Loucy (cell line): ENCODE measurements around the gene ZSCAN9.

Experiments used
- H2AFZ ChIP-seq: fragments of 200-600 bp; sonication (generic); 2 replicates; pipeline ENCODE4 v1.6.0; 2016; ENCODE audit warnings: antibody characterized with exemption, mild to moderate bottlenecking, low read length, moderate library complexity
- H3F3A ChIP-seq: fragments of 200-600 bp; 2 replicates; pipeline ENCODE4 v1.6.0; 2016; ENCODE audit warnings: antibody characterized with exemption, low read depth, mild to moderate bottlenecking
- H3K27me3 ChIP-seq: fragments of 200-600 bp; sonication (generic); 2 replicates; pipeline ENCODE4 v1.6.1; 2014; ENCODE audit warnings: low read length, mild to moderate bottlenecking; ENCODE audit not compliant: insufficient read depth, poor library complexity, severe bottlenecking
- H3K36me3 ChIP-seq: fragments of 200-600 bp; sonication (generic); 2 replicates; pipeline ENCODE4 v1.6.1; 2016; ENCODE audit warnings: low read length; ENCODE audit not compliant: insufficient read depth
- H3K4me1 ChIP-seq: fragments of 200-600 bp; sonication (generic); 2 replicates; pipeline ENCODE4 v1.5.1; 2014; ENCODE audit warnings: low read length, mild to moderate bottlenecking; ENCODE audit not compliant: insufficient read depth, poor library complexity, severe bottlenecking
- H3K4me2 ChIP-seq: fragments of 200-600 bp; sonication (generic); 2 replicates; pipeline ENCODE4 v1.6.0; 2014; ENCODE audit warnings: antibody characterized with exemption, low read length, low read depth, mild to moderate bottlenecking; ENCODE audit not compliant: poor library complexity, severe bottlenecking
- H3K4me3 ChIP-seq: fragments of 200-600 bp; sonication (generic); 2 replicates; pipeline ENCODE4 v1.5.1; 2014; ENCODE audit warnings: low read length, mild to moderate bottlenecking, mixed read lengths; ENCODE audit not compliant: poor library complexity, severe bottlenecking
- H3K79me2 ChIP-seq: fragments of 200-600 bp; sonication (generic); 2 replicates; pipeline ENCODE4 v1.6.1; 2014; ENCODE audit warnings: low read length; ENCODE audit not compliant: insufficient read depth
- H3K9ac ChIP-seq: fragments of 200-600 bp; sonication (generic); 2 replicates; pipeline ENCODE4 v1.6.0; 2014; ENCODE audit warnings: mild to moderate bottlenecking, low read depth, low read length, moderate library complexity; ENCODE audit not compliant: poor library complexity, severe bottlenecking
- H3K9me2 ChIP-seq: fragments of 200-600 bp; sonication (generic); replicated peaks from 2 replicates; pipeline ENCODE4 v1.6.1; 2016; ENCODE audit warnings: low read depth, low read length, mixed read lengths
- H3K9me3 ChIP-seq: fragments of 200-600 bp; sonication (generic); 2 replicates; pipeline ENCODE4 v1.6.1; 2014; ENCODE audit warnings: mild to moderate bottlenecking, antibody characterized with exemption, low read length, low read depth; ENCODE audit not compliant: insufficient read depth
- H4K20me1 ChIP-seq: fragments of 200-600 bp; sonication (generic); 2 replicates; pipeline ENCODE4 v1.6.0; 2014; ENCODE audit warnings: antibody characterized with exemption, low read length, mild to moderate bottlenecking; ENCODE audit not compliant: insufficient read depth, poor library complexity, severe bottlenecking
- CTCF ChIP-seq: fragments of 200-600 bp; sonication (generic); conservative IDR thresholded peaks from 2 replicates; pipeline ENCODE4 v1.5.1; 2014; ENCODE audit warnings: mild to moderate bottlenecking, antibody characterized with exemption, low read length
- EZH2phosphoT487 ChIP-seq: fragments of 200-600 bp; IDR thresholded peaks from 2 replicates; pipeline ENCODE4 v1.6.1; 2018; ENCODE audit warnings: antibody characterized with exemption, mild to moderate bottlenecking, moderate library complexity, borderline replicate concordance

ZSCAN9 gene

GRCh38 chr6:28232785-28233184 lies 7.7 kb downstream of the ZSCAN9 start:
- Histone ChIP-seq H3K4me1 (no peaks in the 10 kb centered on the region), H3K27me3 (no peaks in the 10 kb centered on the region), H2AFZ (no peak overlapping the region), H3K79me2 (no peaks in the 10 kb centered on the region), H4K20me1 (no peaks in the 10 kb centered on the region), H3K36me3 (no peaks in the 10 kb centered on the region), H3K4me2 (no peak overlapping the region), H3K9ac (no peak overlapping the region), H3K4me3 (no peak overlapping the region), H3K9me3 (no peaks in the 10 kb centered on the region), H3K9me2 (no peaks in the 10 kb centered on the region), H3F3A (no peaks in the 10 kb centered on the region)
- TF ChIP-seq CTCF (no peak), EZH2phosphoT487 (no peak)

GRCh38 chr6:28235912-28236452 lies 10.9 kb downstream of the ZSCAN9 start:
- Histone ChIP-seq H3K9ac (no peak overlapping the region), H3K27me3 (no peaks in the 10 kb centered on the region), H3K36me3 (no peaks in the 10 kb centered on the region), H3K4me3 (no peak overlapping the region), H3K79me2 (no peaks in the 10 kb centered on the region), H3K9me2 (no peaks in the 10 kb centered on the region), H4K20me1 (no peaks in the 10 kb centered on the region), H3K9me3 (no peaks in the 10 kb centered on the region), H3K4me1 (no peaks in the 10 kb centered on the region), H3F3A (no peaks in the 10 kb centered on the region), H2AFZ (no peak overlapping the region), H3K4me2 (no peak overlapping the region)
- TF ChIP-seq EZH2phosphoT487 (no peak), CTCF (no peak)

GRCh38 chr6:28239636-28240035 lies 14.6 kb downstream of the ZSCAN9 start:
- no peaks in the 10 kb centered on the region for H3K9me2 ChIP-seq
- no peaks in the 10 kb centered on the region for H3K36me3 ChIP-seq

More at GRCh38 chr6:28239636-28240035, 14.6 kb downstream of the ZSCAN9 start:
- no peaks in the 10 kb centered on the region for H3K27me3 ChIP-seq
- no peak overlapping the region for H3K4me2 ChIP-seq
- H3K79me2 ChIP-seq: no peaks in the 10 kb centered on the region
- no peaks in the 10 kb centered on the region for H3K4me1 ChIP-seq
- no peak overlapping the region for H2AFZ ChIP-seq
- TF ChIP-seq EZH2phosphoT487 (no peak), CTCF (no peak)
- H4K20me1 ChIP-seq: no peaks in the 10 kb centered on the region
- H3K4me3 ChIP-seq: no peak overlapping the region
- no peak overlapping the region for H3K9ac ChIP-seq
- H3K9me3 ChIP-seq: no peaks in the 10 kb centered on the region
- H3F3A ChIP-seq: no peaks in the 10 kb centered on the region
